AML-193 (cell line): ENCODE data around the gene CEACAM4.
"Not testable (repeated sequence)": the region's sequence is repeated elsewhere in the genome, so short reads cannot be mapped to it uniquely, and the experiment has no call there.

Source experiments
- DNase-seq, 2 experiments: peaks; one replicate each; lab custom pipeline; 2025; lab: John Stamatoyannopoulos, UW

The CEACAM4 gene

DNA sequence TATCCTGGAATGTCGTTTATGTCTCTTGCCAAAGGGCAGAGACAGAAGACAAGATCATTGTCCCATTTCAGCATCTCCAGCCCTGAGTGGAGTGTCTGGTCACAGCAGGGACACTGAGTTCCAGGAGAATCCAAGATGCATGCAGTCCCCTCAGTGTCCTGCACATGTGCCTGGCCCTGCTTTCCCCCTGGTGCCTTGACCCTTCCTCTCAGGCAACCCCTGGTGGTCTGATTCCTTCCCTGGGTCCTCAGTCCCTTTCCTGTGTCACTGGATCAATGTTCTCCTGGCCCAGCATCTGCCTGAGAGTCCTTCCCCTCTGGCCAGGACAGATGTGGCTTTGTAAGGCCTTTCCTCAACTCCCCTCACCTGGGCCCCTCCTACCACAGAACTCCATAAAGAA lies 41.9 kb downstream of the CEACAM4 start:
- DNase-seq = no peak

DNA sequence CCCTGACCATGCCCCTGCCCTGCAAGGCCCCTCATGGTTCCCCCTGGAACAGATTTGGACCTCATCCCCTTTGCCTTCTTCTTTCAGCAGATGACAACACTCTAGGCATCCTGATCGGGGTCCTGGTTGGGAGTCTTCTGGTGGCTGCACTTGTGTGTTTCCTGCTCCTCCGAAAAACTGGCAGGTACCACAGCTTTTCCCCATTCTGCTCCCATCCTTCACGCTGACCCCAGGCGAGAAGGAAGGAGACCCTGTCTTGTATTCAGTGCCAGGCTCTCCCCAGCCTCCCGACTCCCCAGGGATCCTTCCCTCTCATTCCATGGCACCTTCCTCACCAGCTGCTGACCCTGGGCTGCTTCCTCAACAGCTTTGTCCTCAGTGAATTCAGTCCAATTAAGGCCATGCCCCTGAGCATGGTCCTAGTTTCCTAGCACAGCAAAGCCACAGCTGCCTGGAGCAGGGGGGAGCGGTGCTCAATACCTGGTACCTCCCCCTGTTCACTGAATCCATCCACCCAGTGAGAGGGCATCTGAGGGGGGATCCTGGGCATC lies 42.5 kb downstream of the CEACAM4 start:
- no peak for DNase-seq

DNA sequence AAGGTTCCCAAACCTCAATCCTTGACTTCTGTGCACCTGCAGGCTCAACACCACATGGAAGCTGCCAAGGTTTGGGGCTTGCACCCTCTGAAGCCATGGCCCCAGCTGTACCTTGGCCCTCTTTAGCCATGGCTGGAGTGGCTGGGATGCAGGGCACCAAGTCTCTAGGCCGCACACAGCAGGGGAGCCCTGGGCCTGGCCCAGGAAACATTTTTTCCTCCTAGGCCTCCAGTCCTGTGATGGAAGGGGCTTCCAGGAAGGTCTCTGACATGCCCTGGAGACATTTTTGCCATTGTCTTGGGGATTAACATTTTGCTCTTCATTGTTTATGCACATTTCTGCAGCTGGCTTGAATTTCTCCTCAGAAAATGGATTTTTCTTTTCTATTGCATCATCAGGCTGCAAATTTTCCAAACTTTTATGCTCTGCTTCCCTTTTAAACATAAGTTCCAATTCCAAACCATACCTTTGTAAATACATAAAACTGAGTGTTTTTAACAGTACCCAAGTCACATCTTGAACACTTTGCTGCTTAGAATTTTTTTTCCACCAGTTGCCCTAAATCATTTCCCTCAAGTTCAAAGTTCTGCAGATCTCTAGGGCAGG lies 44.2 kb downstream of the CEACAM4 start:
- not testable (repeated sequence) for DNase-seq

DNA sequence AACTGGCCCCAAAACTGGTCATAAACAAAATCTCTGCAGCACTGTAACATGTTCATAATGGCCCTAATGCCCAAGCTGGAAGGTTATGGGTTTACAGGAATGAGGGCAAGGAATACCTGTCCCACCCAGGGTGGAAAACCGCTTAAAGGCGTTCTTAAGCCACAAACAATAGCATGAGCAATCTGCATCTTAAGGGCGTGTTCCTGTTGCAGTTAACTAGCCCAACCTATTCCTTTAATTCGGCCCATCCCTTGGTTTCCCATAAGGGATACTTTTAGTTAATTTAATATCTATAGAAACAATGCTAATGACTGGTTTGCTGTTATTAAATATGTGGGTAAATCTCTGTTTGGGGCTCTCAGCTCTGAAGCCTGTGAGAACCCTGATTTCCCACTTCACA lies 45.8 kb downstream of the CEACAM4 start:
- not testable (repeated sequence) for DNase-seq

DNA sequence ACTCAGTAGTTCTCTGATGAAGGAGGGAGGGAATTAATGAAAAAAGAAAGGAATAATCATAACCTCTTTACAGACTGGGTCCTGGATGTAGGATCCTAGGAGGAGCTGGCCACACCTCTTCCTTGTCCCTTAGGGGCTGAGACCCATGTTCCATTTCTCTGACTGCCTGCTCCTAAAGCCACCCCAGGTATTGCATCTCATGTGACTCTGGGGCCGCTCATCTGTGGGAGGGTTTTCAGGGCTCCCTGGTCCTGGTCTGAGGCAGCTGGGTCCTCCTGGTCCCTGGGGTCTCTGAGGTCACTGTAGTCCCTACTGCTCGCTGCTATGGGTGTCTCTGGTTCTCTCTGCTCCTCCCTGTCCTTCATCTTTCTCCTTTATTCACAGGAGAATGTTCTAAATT lies 48.0 kb downstream of the CEACAM4 start:
- no peak for DNase-seq

DNA sequence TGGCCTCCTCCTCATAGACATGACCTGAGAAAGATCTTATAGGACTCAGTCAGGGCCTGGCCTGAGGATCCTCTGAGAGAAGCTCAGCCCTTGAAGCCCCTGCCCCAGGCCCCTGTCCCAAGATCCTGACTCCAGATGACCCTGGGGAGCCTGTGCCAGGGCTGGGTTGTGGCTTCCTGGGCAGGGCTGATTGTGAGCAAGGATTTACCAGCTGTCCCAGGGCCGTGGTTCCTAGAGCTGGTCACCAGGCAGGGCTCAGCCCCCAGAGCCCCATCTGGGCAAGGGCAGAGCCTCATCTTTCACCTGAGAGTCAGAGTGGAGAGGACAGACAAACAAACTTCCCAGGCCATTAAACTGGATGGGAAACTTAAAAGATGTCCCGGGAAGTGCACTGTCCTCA lies 49.0 kb downstream of the CEACAM4 start:
- DNase-seq = no peak

DNA sequence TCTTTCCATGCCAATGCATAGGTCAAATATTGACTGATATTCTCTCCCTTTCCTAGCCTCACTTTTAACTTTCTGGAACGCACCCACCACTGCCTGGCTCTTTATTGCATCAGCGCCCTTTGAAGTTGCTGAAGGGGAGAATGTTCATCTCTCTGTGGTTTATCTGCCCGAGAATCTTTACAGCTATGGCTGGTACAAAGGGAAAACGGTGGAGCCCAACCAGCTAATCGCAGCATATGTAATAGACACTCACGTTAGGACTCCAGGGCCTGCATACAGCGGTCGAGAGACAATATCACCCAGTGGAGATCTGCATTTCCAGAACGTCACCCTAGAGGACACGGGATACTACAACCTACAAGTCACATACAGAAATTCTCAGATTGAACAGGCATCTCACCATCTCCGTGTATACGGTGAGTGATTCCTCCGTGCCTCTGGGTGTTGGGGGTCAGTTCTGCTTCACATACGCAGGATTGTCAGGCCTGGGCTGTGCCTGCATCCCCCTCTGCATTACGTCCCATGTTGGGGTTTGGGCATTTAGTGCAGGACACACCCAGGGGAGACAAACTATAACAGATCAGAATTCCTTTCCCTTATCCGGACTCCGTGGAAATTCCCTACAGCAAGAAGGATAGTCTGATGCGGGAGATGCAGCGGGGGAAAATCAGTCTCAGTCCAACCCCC lies 49.6 kb downstream of the CEACAM4 start:
- no peak for DNase-seq

DNA sequence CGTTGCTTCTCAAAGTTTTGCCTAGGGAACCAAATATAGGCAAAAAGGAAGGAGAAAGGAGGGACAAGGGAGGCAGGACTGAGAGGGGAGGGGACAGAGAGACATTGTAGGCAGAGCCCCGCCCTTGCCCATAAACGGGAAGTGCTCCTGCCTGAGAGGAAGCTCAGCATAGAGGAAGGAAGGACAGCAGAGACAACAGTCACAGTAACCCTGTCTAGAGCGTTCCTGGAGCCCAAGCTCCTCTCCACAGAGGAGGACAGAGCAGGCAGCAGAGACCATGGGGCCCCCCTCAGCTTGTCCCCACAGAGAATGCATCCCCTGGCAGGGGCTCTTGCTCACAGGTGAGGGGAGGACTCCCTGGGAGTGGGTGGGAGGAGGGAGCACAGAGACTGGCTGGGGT lies 50.9 kb downstream of the CEACAM4 start, which contains the start of gene CEACAM21:
Gene CEACAM21, plus strand, starts transcription at position 169 of the 400 bp plus-strand sequence. Its CDS starts 109 bp downstream, at position 278.
- DNase-seq = peak; percentile 92 to 94

DNA sequence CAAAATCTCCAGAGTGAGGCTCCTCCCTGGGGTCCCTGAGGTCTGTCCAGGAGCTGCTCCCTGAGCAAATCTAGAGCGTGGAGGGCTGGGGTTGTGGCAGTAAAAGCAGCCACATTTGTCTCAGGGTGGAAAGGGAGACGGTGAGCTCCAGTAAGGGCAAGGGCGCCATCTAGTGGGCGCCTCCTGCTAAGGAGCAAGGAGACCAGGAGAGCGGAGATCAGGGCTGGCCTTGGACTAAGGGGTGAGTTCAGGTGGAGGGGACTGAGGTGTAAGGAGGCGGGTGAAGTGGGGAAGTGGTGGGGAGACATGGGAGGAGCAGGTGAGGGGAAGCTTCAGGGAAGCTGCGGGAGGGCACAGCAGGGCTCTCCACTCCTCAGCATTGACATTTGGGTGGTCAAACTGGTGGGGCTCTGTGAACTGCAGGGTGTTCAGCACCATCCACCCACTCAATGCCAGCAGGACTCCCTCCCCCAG lies 56.2 kb downstream of the CEACAM4 start:
- DNase-seq = peak; percentile 59 to 75

DNA sequence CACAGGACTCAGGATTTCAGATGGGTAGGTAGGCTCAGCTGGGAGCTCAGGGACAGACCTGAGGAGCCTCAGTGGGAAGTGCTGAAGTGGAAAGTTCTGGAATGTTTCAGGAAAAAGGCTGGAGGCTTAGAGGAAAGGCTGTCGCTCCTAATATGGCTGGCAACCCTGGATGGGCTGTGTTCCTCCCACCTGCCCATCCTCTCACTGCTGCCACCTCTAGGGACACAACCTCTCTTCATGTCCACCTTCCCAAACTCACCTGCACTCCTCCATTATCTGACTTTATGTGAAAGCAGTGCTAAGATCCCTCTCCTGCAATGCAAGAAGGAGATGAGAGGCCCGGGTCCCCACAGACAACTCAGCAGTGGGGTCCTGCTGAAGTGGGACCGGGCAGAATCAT lies 56.7 kb downstream of the CEACAM4 start:
- no peak for DNase-seq

DNA sequence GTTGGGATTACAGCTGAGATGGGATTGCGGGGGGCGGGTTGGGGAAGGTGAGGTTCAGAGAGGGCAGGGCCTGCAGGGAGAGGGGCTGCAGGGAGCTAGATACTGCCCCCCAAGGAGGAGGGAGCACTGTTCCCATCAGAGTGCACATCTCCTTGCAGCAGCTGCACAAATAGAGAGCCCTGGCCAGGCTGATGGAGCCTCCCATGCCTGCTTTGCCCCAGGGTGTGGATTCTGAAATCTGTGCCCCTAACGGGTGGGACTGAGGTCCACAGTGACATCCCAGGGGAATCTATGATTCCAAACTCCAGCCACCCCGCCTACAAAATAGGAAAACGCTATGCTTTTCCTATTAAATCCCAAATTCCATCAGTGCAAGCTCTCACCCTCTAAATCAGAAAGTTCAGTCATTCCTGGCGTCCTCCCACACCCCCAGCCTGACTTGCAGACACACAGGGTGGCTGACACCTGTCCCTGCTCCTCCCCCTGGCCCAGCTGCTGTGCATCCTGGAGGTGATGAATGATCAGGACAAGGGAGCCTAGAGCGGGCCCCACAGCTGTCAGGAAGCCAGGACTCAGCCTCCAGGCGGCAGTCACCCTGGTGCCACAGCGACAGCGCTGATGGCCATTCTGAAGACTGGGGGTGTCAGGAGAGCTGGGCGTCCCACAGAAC lies 57.3 kb downstream of the CEACAM4 start:
- no peak for DNase-seq
